SK-N-SH treated with all-trans-retinoic acid at 6 μM for 48 hours (cell line): ENCODE results near the gene TSSK2.

Experiments used
- ATAC-seq: fragments of 200-7000 bp; cut with Tn5 transposase; 3 replicates; pipeline ENCODE4 v1.9.1; 2020; ENCODE audit warnings: mild to moderate bottlenecking, moderate library complexity
- ARNTL ChIP-seq: fragments of 450-650 bp; formaldehyde crosslinking; IDR thresholded peaks from 2 replicates; pipeline ENCODE4 v1.5.0; 2020; ENCODE audit warnings: low read depth, mild to moderate bottlenecking, moderate library complexity, borderline replicate concordance
- BACH2 ChIP-seq: fragments of 250-450 bp; sonication (Bioruptor Pico); IDR thresholded peaks from 2 replicates; pipeline ENCODE4 v1.9.0; 2021; ENCODE audit warnings: mild to moderate bottlenecking, borderline replicate concordance
- CSDC2 ChIP-seq: fragments of 250-450 bp; sonication (Bioruptor Pico); IDR thresholded peaks from 2 replicates; pipeline ENCODE4 v1.5.0; 2020; ENCODE audit warnings: mild to moderate bottlenecking, moderate library complexity
- ESRRG ChIP-seq: fragments of 250-450 bp; sonication (Bioruptor Pico); IDR thresholded peaks from 2 replicates; pipeline ENCODE4 v1.6.1; 2021; ENCODE audit warnings: mild to moderate bottlenecking
- GLIS3 ChIP-seq: fragments of 250-450 bp; sonication (Bioruptor Pico); IDR thresholded peaks from 2 replicates; pipeline ENCODE4 v1.5.0; 2020; ENCODE audit warnings: mild to moderate bottlenecking, moderate library complexity
- ISL1 ChIP-seq: fragments of 250-450 bp; sonication (Bioruptor Pico); IDR thresholded peaks from 2 replicates; pipeline ENCODE4 v2.1.2; 2022; ENCODE audit warnings: mild to moderate bottlenecking, moderate library complexity
- OSR1 ChIP-seq: fragments of 250-450 bp; sonication (Bioruptor Pico); IDR thresholded peaks from 2 replicates; pipeline ENCODE4 v1.8.0; 2022; ENCODE audit warnings: moderate library complexity, mild to moderate bottlenecking, inconsistent platforms
- PPARA ChIP-seq: fragments of 250-450 bp; sonication (Bioruptor Pico); IDR thresholded peaks from 2 replicates; pipeline ENCODE4 v1.5.0; 2020; ENCODE audit warnings: mild to moderate bottlenecking, borderline replicate concordance
- RARB ChIP-seq: fragments of 250-450 bp; sonication (Bioruptor Pico); IDR thresholded peaks from 2 replicates; pipeline ENCODE4 v1.8.0; 2021; ENCODE audit warnings: mild to moderate bottlenecking, moderate library complexity
- SNAI2 ChIP-seq: fragments of 250-450 bp; sonication (Bioruptor Pico); IDR thresholded peaks from 2 replicates; pipeline ENCODE4 v1.5.0; 2020; ENCODE audit warnings: mild to moderate bottlenecking, moderate library complexity
- TCF4 ChIP-seq: fragments of 250-450 bp; sonication (Bioruptor Pico); IDR thresholded peaks from 2 replicates; pipeline ENCODE4 v1.8.0; 2021; ENCODE audit warnings: mild to moderate bottlenecking, moderate library complexity, borderline replicate concordance
- TOX ChIP-seq: fragments of 250-450 bp; sonication (Bioruptor Pico); IDR thresholded peaks from 2 replicates; pipeline ENCODE4 v1.8.0; 2021; ENCODE audit warnings: mild to moderate bottlenecking, moderate library complexity, borderline replicate concordance
- ZC3H10 ChIP-seq: fragments of 250-450 bp; sonication (Bioruptor Pico); IDR thresholded peaks from 2 replicates; pipeline ENCODE4 v1.5.1; 2021; ENCODE audit warnings: mild to moderate bottlenecking, moderate library complexity
- ZFP3 ChIP-seq: fragments of 250-450 bp; sonication (Bioruptor Pico); IDR thresholded peaks from 2 replicates; pipeline ENCODE4 v1.5.0; 2020; ENCODE audit warnings: mild to moderate bottlenecking, moderate library complexity
- ZFP30 ChIP-seq: fragments of 450-650 bp; formaldehyde crosslinking; IDR thresholded peaks from 2 replicates; pipeline ENCODE4 v1.5.0; 2022; ENCODE audit warnings: mild to moderate bottlenecking, moderate library complexity
- ZNF565 ChIP-seq: fragments of 450-650 bp; formaldehyde crosslinking; conservative IDR thresholded peaks from 2 replicates; pipeline ENCODE4 v1.5.0; 2020; ENCODE audit warnings: low read depth, mild to moderate bottlenecking, moderate library complexity
- ZNF8 ChIP-seq: fragments of 450-650 bp; formaldehyde crosslinking; IDR thresholded peaks from 2 replicates; pipeline ENCODE4 v1.5.0; 2020; ENCODE audit warnings: mild to moderate bottlenecking, moderate library complexity
- TF ChIP-seq, protein P1 (sequence below): fragments of 250-450 bp; sonication (Bioruptor Pico); IDR thresholded peaks from 2 replicates; pipeline ENCODE4 v1.8.0; 2021; ENCODE audit warnings: low read depth, mild to moderate bottlenecking, moderate library complexity, borderline replicate concordance
- TF ChIP-seq, protein P2 (sequence below): fragments of 250-450 bp; sonication (Bioruptor Pico); IDR thresholded peaks from 2 replicates; pipeline ENCODE4 v1.5.0; 2020; ENCODE audit warnings: mild to moderate bottlenecking, moderate library complexity
- TF ChIP-seq, protein P3 (sequence below): fragments of 250-450 bp; sonication (Bioruptor Pico); IDR thresholded peaks from 2 replicates; pipeline ENCODE4 v1.5.1; 2020; ENCODE audit warnings: low read depth, mild to moderate bottlenecking, moderate library complexity
- TF ChIP-seq, protein P4 (sequence below): fragments of 250-450 bp; sonication (Bioruptor Pico); IDR thresholded peaks from 2 replicates; pipeline ENCODE4 v1.8.0; 2020; ENCODE audit warnings: mild to moderate bottlenecking, moderate library complexity, borderline replicate concordance
- TF ChIP-seq, protein P5 (sequence below): fragments of 250-450 bp; sonication (Bioruptor Pico); IDR thresholded peaks from 2 replicates; pipeline ENCODE4 v1.5.1; 2021; ENCODE audit warnings: mild to moderate bottlenecking, moderate library complexity

TSSK2 gene

GRCh38 chr22:19119949-19120348 is 11.2 kb upstream of the TSSK2 start:
- no peak for TF ChIP-seq ESRRG (CRISPR knock-in tag)
- TF ChIP-seq ZNF565 = no peak
- TF ChIP-seq ZFP3 (CRISPR knock-in tag) = no peak
- no peak for TF ChIP-seq GLIS3
- no peak for TF ChIP-seq RARB (CRISPR knock-in tag)
- no peak for TF ChIP-seq ZFP30
- TF ChIP-seq, protein P1, sequence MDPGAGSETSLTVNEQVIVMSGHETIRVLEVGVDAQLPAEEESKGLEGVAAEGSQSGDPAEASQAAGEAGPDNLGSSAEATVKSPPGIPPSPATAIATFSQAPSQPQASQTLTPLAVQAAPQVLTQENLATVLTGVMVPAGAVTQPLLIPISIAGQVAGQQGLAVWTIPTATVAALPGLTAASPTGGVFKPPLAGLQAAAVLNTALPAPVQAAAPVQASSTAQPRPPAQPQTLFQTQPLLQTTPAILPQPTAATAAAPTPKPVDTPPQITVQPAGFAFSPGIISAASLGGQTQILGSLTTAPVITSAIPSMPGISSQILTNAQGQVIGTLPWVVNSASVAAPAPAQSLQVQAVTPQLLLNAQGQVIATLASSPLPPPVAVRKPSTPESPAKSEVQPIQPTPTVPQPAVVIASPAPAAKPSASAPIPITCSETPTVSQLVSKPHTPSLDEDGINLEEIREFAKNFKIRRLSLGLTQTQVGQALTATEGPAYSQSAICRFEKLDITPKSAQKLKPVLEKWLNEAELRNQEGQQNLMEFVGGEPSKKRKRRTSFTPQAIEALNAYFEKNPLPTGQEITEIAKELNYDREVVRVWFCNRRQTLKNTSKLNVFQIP (CRISPR knock-in tag) = no peak
- TF ChIP-seq, protein P2, sequence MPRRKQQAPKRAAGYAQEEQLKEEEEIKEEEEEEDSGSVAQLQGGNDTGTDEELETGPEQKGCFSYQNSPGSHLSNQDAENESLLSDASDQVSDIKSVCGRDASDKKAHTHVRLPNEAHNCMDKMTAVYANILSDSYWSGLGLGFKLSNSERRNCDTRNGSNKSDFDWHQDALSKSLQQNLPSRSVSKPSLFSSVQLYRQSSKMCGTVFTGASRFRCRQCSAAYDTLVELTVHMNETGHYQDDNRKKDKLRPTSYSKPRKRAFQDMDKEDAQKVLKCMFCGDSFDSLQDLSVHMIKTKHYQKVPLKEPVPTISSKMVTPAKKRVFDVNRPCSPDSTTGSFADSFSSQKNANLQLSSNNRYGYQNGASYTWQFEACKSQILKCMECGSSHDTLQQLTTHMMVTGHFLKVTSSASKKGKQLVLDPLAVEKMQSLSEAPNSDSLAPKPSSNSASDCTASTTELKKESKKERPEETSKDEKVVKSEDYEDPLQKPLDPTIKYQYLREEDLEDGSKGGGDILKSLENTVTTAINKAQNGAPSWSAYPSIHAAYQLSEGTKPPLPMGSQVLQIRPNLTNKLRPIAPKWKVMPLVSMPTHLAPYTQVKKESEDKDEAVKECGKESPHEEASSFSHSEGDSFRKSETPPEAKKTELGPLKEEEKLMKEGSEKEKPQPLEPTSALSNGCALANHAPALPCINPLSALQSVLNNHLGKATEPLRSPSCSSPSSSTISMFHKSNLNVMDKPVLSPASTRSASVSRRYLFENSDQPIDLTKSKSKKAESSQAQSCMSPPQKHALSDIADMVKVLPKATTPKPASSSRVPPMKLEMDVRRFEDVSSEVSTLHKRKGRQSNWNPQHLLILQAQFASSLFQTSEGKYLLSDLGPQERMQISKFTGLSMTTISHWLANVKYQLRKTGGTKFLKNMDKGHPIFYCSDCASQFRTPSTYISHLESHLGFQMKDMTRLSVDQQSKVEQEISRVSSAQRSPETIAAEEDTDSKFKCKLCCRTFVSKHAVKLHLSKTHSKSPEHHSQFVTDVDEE (CRISPR knock-in tag) = no peak
- TF ChIP-seq, protein P3, sequence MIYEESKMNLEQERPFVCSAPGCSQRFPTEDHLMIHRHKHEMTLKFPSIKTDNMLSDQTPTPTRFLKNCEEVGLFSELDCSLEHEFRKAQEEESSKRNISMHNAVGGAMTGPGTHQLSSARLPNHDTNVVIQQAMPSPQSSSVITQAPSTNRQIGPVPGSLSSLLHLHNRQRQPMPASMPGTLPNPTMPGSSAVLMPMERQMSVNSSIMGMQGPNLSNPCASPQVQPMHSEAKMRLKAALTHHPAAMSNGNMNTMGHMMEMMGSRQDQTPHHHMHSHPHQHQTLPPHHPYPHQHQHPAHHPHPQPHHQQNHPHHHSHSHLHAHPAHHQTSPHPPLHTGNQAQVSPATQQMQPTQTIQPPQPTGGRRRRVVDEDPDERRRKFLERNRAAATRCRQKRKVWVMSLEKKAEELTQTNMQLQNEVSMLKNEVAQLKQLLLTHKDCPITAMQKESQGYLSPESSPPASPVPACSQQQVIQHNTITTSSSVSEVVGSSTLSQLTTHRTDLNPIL (CRISPR knock-in tag) = no peak
- no peak for TF ChIP-seq PPARA (CRISPR knock-in tag)
- TF ChIP-seq ISL1 (CRISPR knock-in tag) = no peak
- no peak for TF ChIP-seq OSR1 (CRISPR knock-in tag)
- no peak for TF ChIP-seq BACH2 (CRISPR knock-in tag)
- no peak for TF ChIP-seq ZC3H10 (CRISPR knock-in tag)
- no peak for TF ChIP-seq TOX (CRISPR knock-in tag)
- TF ChIP-seq SNAI2 = no peak
- no peak for ATAC-seq

DNA sequence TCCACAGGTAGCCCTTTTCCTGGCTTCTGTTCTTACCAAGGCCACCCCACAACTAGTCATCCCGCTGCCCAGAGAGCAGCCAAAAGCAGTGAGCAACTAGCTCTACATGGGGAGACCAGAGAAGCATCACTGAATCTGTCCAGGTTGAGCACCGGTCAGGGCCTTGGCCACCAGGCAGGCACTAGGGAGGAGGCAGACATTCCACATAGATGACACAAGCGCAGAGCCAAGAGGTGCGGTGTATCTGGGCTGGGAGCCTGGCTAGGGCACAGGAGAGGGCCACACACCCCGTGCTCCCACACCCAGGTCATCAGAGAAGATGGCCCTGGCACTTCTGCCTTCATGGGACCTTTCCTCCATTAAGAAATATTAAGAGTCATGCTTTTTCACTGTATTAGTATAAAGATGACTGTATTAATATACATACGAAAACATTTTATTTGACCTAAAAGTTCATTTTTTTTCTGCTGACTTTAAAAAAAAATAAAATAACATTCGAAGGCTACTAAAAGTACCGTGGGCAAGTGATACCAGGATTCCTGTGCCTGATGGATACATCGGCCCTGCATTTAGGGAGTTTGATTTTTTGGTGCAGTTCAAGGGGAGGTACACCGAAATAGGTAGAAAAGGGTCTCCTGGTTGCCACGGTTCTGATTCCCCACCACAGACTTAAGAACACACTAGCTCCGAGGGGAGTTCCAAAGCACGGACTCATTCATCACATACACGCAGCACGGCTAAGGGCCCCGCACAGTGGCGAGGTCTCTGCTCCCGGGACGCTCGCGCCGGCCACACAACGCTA is 10.1 kb upstream of the TSSK2 start:
- peak; percentile 47 for ATAC-seq

More for the DNA sequence above, 10.1 kb upstream of the TSSK2 start:
- TF ChIP-seq ISL1 (CRISPR knock-in tag) (no peak), ZNF8 (no peak), PPARA (CRISPR knock-in tag) (no peak), SNAI2 (no peak), TCF4 (CRISPR knock-in tag) (no peak), ARNTL (no peak), GLIS3 (no peak), ZFP30 (no peak), TOX (CRISPR knock-in tag) (no peak), ZFP3 (CRISPR knock-in tag) (no peak), BACH2 (CRISPR knock-in tag) (no peak), CSDC2 (CRISPR knock-in tag) (no peak), ZNF565 (no peak), RARB (CRISPR knock-in tag) (no peak), OSR1 (CRISPR knock-in tag) (no peak)
- TF ChIP-seq, protein P4, sequence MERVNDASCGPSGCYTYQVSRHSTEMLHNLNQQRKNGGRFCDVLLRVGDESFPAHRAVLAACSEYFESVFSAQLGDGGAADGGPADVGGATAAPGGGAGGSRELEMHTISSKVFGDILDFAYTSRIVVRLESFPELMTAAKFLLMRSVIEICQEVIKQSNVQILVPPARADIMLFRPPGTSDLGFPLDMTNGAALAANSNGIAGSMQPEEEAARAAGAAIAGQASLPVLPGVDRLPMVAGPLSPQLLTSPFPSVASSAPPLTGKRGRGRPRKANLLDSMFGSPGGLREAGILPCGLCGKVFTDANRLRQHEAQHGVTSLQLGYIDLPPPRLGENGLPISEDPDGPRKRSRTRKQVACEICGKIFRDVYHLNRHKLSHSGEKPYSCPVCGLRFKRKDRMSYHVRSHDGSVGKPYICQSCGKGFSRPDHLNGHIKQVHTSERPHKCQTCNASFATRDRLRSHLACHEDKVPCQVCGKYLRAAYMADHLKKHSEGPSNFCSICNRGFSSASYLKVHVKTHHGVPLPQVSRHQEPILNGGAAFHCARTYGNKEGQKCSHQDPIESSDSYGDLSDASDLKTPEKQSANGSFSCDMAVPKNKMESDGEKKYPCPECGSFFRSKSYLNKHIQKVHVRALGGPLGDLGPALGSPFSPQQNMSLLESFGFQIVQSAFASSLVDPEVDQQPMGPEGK (CRISPR knock-in tag) = no peak
- TF ChIP-seq, protein P5, sequence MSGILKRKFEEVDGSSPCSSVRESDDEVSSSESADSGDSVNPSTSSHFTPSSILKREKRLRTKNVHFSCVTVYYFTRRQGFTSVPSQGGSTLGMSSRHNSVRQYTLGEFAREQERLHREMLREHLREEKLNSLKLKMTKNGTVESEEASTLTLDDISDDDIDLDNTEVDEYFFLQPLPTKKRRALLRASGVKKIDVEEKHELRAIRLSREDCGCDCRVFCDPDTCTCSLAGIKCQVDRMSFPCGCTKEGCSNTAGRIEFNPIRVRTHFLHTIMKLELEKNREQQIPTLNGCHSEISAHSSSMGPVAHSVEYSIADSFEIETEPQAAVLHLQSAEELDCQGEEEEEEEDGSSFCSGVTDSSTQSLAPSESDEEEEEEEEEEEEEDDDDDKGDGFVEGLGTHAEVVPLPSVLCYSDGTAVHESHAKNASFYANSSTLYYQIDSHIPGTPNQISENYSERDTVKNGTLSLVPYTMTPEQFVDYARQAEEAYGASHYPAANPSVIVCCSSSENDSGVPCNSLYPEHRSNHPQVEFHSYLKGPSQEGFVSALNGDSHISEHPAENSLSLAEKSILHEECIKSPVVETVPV (CRISPR knock-in tag) = no peak
- TF ChIP-seq, protein P3 (CRISPR knock-in tag) = no peak
- TF ChIP-seq, protein P1 (CRISPR knock-in tag) = no peak
